ENCODE results near the gene GNAS.

GNAS gene

GRCh38 chr20:58891086-58891717 is 38.7 kb downstream of the GNAS start:
- peaks cover 73% of the 10 kb centered on the region for H3K79me2 ChIP-seq (ENCODE audit: control insufficient read depth, low read length)
- H3F3A ChIP-seq (ENCODE audit: control insufficient read depth, insufficient read depth): peaks cover 3% of the 10 kb centered on the region; the same call in 1 of the 2 replicates
- H3K4me1 ChIP-seq (ENCODE audit: control insufficient read depth, low read length): peaks cover 41% of the 10 kb centered on the region
- H3K4me2 ChIP-seq (ENCODE audit: low read length): peak overlapping the region; percentile 74
- TF ChIP-seq CTCF (IDR thresholded peaks at IDR 0.05; ENCODE audit: low read depth, low read length, poor library complexity, severe bottlenecking) (no peak), EZH2phosphoT487 (IDR thresholded peaks at IDR 0.05; ENCODE audit: borderline replicate concordance, low read length) (no peak)
- H3K27ac ChIP-seq (ENCODE audit: low read depth, low read length): peak overlapping the region; percentile 80
- no peaks in the 10 kb centered on the region for H3K9me2 ChIP-seq (replicated peaks; ENCODE audit: control insufficient read depth, low read length)
- no peaks in the 10 kb centered on the region for H3K9me3 ChIP-seq (ENCODE audit: control insufficient read depth, insufficient read depth, low read length)
- peaks cover 26% of the 10 kb centered on the region for H4K20me1 ChIP-seq (ENCODE audit: control insufficient read depth, insufficient read depth, low read depth, low read length)
- no peaks in the 10 kb centered on the region for H3K27me3 ChIP-seq (ENCODE audit: control insufficient read depth, low read length)
- H3K36me3 ChIP-seq (ENCODE audit: control insufficient read depth, low read length): peaks cover 36% of the 10 kb centered on the region
- H3K4me3 ChIP-seq (ENCODE audit: low read length): peak overlapping the region; percentile 78

GRCh38 chr20:58891718-58892140 is 39.2 kb downstream of the GNAS start:
- H3K27ac ChIP-seq (ENCODE audit: low read depth, low read length): peak overlapping the region; percentile 76
- TF ChIP-seq EZH2phosphoT487 (IDR thresholded peaks at IDR 0.05; ENCODE audit: borderline replicate concordance, low read length) (no peak), CTCF (IDR thresholded peaks at IDR 0.05; ENCODE audit: low read depth, low read length, poor library complexity, severe bottlenecking) (no peak)
- H3K4me2 ChIP-seq (ENCODE audit: low read length): peak overlapping the region; percentile 66

DNA sequence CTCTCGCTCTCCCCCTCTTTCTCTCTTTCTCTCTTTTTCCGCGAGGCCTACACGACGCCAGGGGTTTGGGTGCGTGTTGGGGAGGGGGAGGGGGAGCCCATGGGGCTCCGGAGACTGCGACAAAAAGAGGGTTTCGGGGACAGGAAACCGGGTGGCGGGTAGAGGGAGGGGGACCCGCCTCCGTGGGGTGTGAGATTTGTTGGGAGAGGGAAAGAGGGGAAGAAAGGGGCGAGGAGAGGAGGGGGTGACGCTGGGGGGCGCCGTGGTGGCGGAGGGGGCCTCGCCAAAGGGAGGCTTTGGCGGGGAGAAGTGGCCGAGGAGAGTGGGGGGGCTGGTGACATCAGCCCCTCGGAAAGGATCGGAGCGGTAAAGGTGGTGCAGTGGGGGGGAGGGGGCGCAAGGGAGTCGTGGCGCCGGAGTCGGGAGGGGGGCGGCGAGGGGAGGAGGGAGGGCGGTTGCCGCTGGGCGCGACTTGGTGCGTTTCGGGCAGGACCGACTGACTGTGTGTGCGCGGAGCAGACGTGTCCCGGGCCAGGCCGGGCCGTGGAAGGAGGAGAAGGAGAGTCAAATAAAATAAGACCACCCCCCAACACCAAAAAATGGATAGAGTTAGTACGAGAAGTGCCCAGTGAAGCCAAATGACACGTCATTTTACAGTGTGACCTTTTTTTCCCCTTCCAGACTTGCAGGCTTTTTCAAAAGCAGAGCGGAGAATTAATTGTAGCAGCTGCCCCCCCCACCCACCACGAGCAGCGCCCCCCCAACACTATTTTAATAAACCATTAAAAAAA is 39.8 kb downstream of the GNAS start:
- TF ChIP-seq CTCF (IDR thresholded peaks at IDR 0.05; ENCODE audit: low read depth, low read length, poor library complexity, severe bottlenecking) (peak; percentile 48), EZH2phosphoT487 (IDR thresholded peaks at IDR 0.05; ENCODE audit: borderline replicate concordance, low read length) (no peak)
- Histone ChIP-seq H3K36me3 (ENCODE audit: control insufficient read depth, low read length) (peaks cover 48% of the 10 kb centered on the region), H4K20me1 (ENCODE audit: control insufficient read depth, insufficient read depth, low read depth, low read length) (peaks cover 30% of the 10 kb centered on the region), H3K79me2 (ENCODE audit: control insufficient read depth, low read length) (peaks cover 85% of the 10 kb centered on the region), H3K9me3 (ENCODE audit: control insufficient read depth, insufficient read depth, low read length) (no peaks in the 10 kb centered on the region), H3K4me2 (ENCODE audit: low read length) (peak overlapping the region; percentile 66), H3F3A (ENCODE audit: control insufficient read depth, insufficient read depth) (peaks cover 3% of the 10 kb centered on the region; the same call in 1 of the 2 replicates), H3K9me2 (replicated peaks; ENCODE audit: control insufficient read depth, low read length) (no peaks in the 10 kb centered on the region), H3K27me3 (ENCODE audit: control insufficient read depth, low read length) (no peaks in the 10 kb centered on the region), H3K27ac (ENCODE audit: low read depth, low read length) (peak overlapping the region; percentile 76), H3K4me1 (ENCODE audit: control insufficient read depth, low read length) (peaks cover 35% of the 10 kb centered on the region), H3K4me3 (ENCODE audit: low read length) (peak overlapping the region; percentile 78)

More at GRCh38 chr20:58891718-58892140, 39.2 kb downstream of the GNAS start:
- Histone ChIP-seq H3K4me3 (ENCODE audit: low read length) (peak overlapping the region; percentile 78), H3K4me1 (ENCODE audit: control insufficient read depth, low read length) (peaks cover 40% of the 10 kb centered on the region), H3K9me3 (ENCODE audit: control insufficient read depth, insufficient read depth, low read length) (no peaks in the 10 kb centered on the region), H3K9me2 (replicated peaks; ENCODE audit: control insufficient read depth, low read length) (no peaks in the 10 kb centered on the region), H3K27me3 (ENCODE audit: control insufficient read depth, low read length) (no peaks in the 10 kb centered on the region), H3K36me3 (ENCODE audit: control insufficient read depth, low read length) (peaks cover 41% of the 10 kb centered on the region), H4K20me1 (ENCODE audit: control insufficient read depth, insufficient read depth, low read depth, low read length) (peaks cover 26% of the 10 kb centered on the region), H3K79me2 (ENCODE audit: control insufficient read depth, low read length) (peaks cover 79% of the 10 kb centered on the region), H3F3A (ENCODE audit: control insufficient read depth, insufficient read depth) (peaks cover 3% of the 10 kb centered on the region; the same call in 1 of the 2 replicates)

All from DOHH2 (cell line).